HG03432 (cell line): ENCODE measurements around the gene SCN7A.
"Not testable (repeated sequence)": the region's sequence is repeated elsewhere in the genome, so short reads cannot be mapped to it uniquely, and the experiment has no call there.

Source experiments
- ATAC-seq: cut with Tn5 transposase; IDR thresholded peaks from one replicate; pipeline ENCODE4 v1.9.1; 2021; ENCODE audit warnings: mild to moderate bottlenecking, moderate library complexity; ENCODE audit not compliant: unreplicated experiment

SCN7A gene

DNA sequence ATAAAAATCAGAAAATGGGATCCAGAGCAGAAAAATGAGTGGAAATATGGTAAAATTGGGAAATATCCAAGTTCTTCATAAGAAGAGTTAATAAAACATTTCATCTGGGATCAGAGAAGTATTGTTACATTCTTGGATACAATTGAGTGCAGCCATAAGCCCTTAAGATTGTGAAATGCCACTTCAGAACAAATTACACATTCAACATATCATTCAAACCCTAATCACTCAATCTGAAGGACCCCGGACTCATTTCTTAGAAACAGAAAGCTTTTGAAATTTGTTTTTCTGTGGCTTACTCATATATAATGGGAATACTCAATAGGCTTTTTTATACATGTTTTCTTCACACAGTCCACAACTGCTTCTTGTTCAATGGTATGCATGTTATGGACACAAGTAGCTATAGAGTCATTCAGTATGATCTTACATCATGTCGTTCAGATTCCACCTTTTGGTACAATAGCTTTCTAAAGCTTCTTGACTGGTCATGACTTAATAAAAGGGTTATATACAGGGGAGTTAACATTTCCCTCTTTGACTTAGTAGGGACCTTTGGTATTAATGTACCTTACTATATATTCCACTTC is 39.9 kb downstream of the SCN7A start:
- no peak for ATAC-seq

- ATAC-seq: no peak
Observed at GRCh38 chr2:166451468-166451867, 42.6 kb downstream of the SCN7A start.

DNA sequence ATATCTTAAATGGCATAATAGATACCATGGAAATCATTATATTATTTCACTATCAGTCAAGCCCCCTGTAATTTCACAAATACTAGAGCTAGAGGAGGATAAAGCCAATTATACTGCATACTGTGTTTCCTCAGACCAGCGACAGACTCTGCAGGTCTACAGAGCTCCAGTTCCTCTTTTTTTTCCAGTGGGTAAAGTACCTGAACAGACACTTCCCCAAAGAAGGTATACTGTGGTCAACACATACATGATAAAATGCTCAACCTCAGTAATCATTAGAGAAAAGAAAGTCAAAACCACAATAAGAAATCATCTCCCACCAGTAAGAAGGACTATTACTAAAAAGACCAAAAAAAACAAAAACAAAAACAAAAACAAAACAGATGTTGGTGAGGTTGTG is 44.6 kb downstream of the SCN7A start:
- peak; percentile 97 for ATAC-seq

- ATAC-seq: no peak
Observed at GRCh38 chr2:166448106-166448505, 45.9 kb downstream of the SCN7A start.

DNA sequence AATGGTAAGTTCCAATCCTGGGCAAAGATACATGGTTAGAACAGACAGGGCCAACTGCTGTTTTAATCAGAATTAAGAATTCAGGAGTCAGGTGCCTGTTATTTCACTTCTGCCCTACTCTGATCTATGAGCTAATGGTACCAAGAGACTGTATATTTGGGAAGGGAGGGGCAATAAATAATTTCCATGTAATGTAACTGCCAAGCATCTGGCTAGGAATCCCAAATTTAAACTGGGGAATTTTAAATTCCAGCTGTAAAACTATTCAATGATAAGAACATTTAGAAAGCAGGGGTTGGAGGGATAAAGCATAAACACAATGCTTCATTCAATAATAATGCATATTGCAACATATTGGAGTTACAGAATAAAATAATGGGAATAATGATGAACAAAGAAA is 49.7 kb downstream of the SCN7A start:
- no peak for ATAC-seq

DNA sequence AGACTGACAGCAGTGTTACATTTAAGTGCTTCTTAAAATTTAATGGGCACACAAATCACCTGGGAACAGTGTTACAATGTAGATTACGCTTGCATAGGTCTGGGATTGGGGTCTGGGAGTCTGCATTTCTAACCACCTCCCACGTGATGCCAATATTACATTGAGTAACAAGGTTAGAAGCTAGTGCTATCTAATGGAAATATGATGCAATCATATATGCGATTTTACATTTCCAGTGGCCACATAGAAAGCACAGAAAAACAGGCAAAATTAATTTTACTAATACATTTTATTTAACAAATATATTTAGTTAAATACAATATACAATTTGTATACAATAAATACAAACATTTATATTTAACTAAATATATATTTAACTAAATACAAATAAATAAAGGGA is 53.7 kb downstream of the SCN7A start:
- no peak for ATAC-seq

DNA sequence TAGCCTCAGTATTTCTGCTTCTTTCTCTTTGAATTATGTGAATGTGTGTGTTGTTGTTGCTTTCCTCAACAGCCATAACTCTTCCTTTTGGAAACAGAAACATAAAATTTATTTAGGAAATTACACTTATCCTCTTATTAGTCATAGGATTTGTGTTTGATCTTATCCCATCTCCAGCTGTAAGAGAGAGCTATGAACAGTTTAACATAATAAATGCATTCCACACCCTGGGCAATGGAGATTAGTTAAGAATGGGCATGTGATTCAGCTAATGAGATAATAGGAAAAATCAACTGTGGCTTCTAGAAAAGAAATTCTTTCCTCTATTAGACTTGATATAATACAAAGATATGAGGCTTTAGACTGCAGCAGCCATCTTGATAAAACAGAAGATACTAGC is 55.0 kb downstream of the SCN7A start:
- no peak for ATAC-seq

GRCh38 chr2:166436976-166437375 is 57.1 kb downstream of the SCN7A start:
- ATAC-seq: no peak

DNA sequence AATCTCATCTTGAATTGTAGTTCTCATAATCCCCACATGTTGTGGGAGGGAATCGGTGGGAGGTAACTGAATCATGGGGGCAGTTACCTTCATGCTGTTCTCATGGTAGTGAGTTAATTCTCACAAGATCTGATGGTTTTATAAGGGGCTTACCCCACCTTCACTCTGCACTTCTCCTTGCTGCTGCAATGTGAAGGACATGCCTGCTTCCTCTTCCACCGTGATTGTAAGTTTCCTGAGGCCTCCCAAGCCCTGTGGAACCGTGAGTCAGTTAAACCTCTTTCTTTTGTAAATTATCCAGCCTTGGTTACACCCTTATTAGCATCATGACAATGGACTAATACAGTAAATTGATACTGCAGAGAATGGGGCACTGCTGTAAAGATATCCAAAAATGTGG is 57.9 kb downstream of the SCN7A start:
- no peak for ATAC-seq

- ATAC-seq: no peak
Observed at GRCh38 chr2:166434491-166434890, 59.6 kb downstream of the SCN7A start.

- no peak for ATAC-seq
Observed at GRCh38 chr2:166433457-166433856, 60.6 kb downstream of the SCN7A start.

DNA sequence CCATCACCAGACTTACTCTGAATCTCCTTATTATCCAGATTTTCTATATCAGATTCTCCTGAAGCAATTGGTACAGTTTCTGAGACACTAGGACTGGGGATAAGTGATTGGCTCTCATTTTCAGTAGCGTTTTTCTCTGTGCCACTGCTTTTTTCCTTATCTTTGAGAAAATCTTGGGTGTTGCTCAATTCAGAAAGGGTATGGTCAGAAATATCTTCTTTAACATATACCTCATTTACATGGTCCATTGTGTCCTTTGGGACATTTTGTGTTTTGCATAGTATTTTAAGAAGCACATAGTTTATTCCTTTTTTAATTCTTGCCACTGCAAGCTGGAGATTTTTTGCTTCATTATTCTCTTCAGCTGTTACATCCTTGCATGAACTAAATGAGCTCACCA is 61.7 kb downstream of the SCN7A start:
- ATAC-seq: no peak

DNA sequence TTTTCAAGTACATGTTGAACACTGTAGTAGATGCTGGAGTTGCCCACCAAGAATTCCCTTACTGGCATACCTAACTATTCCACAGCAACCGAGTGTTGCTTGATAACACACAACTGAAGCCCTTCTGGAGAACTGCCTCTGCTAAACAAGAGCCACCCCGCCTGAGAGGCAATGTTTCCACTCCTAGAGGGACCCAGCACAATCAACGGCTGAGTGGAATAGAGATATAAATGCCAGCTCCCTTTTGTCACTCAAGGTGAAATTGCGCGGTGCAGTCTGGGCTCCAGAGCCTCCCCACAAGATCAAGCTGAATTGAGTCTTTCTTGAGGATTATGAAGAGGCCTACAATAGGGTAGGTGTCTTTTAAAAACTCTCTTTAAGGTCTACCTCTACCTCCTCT is 69.2 kb downstream of the SCN7A start:
- no peak for ATAC-seq

DNA sequence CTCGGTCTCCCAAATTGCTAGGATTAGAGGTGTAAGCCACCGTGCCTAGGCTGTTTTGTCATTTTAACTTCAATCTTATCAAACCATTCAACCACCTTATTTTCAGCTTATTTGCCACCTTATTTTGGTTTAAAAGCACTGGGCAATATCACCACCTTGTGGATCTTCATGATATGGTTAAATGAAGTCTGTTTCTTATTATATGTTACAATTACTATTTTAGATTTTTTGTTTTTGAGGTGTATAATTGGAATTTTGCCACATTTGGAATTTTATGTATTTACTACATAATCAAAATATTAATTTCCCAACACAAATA is 74.5 kb downstream of the SCN7A start:
- ATAC-seq: no peak

DNA sequence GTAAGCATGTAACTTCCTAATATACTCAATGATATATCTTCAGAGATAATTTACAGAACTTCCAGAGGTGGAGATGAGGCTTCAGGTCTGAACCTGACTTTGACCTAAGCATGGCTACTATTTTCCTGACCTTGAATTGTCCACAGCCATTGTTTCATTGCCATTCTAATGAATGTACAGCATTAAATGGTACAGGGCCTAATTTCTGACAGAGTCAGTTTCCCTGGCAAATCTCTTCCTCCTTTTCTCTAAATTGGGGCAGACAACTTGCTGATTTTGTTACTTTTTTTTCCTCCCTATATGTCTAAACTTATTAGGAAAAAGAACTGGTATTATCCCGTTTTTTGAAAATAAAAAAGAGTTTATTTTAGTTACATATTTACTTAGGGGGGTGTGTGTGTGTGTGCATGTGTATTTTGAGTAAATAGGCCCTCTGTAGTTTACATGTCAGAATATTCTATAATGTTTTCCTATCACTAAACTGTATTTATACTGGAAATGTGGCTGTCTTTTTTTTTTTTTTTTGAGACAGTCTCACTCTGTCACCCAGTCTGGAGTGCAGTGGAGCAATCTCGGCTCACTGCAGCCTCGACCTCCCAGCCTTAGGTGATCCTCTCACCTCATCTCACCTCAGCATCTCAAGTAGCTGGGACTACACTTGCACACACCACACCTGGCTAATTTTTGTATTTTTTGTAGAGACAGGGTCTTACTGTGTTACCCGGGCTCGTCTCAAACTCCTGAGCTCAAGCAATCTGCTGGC is 75.0 kb downstream of the SCN7A start:
- no peak for ATAC-seq

DNA sequence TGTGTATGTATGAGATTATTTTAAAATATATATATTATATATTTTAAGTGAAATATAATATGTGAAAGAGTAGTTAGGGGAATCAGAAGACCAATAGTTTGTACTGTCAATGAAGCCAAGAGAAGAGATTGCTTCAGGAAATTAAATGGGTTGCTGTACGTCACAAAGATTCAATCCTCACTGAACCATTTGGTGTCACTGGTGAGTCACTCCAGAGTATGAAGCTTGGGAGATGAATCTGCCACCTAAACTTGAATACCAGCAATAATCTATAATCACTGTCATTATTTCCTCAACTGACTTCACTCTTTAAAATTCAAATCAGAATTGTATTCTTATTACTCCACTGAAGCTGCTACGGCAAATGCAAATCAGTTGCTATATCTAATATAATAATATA is 76.4 kb downstream of the SCN7A start:
- ATAC-seq: peak; percentile 73

- ATAC-seq: no peak
Observed at GRCh38 chr2:166413255-166413654, 80.8 kb downstream of the SCN7A start.

- no peak for ATAC-seq
Observed at GRCh38 chr2:166411473-166412230, 82.4 kb downstream of the SCN7A start.

DNA sequence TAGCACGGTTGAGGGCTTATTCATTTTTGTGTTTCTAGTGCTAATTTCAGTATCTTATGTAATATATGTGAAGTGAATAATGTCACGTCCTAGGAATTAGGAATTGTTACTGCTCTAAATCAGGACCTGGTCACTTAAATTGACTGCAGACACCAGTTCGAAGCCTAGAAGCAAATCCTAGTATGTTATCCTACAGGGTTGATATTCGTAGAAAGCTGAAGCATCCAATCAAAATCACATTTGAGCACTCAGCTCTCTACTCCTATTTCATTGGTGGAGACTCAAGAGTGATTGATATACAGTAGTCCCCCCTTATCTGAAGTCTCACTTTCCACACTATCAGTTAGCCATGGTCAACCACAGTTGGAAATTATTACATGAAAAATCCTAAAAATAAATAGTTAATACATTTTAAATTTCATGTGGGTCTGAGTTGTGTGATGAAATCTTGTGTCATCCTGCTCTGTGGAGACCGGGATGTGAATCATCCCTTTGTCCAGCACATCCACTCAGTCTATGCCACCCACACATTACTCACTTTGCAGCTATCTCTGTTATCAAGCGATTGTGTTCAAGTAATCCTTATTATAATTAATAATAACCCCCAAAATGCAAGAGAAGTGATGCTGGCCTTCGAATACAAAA is 83.1 kb downstream of the SCN7A start:
- no peak for ATAC-seq

- ATAC-seq: not testable (repeated sequence)
Observed at GRCh38 chr2:166407746-166408145, 86.3 kb downstream of the SCN7A start.

GRCh38 chr2:166406374-166406773 is 87.7 kb downstream of the SCN7A start:
- no peak for ATAC-seq

DNA sequence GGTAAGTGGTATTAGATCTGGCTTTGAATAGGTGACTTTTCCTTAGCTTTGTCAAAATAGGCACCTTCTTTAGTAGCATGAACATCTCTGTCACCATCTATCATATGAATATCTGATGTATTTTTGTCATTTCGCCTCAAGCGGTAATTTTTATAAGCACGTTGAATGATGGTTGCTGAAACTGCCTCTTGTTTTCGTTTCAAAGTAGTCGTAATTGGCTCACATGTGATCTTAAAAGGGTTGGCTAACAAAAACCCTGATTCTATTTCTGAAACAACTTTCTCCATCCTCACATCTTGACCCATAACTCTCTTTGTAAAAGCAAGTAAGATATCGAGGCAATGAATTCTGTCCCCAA is 88.5 kb downstream of the SCN7A start:
- ATAC-seq: no peak
